MG63 (cell line): ENCODE results near the gene SMIM7. TPM values are rescaled to one million over a fixed set of nuclear protein-coding genes. Genes with fewer than 3 reads are reported as not detected.

ENCODE experiments used
- total RNA-seq: library from RNA; depleted of rRNA; stranded (reverse); fragments of >200 nt; shearing (Covaris generic); gene quantifications from 2 replicates; pipeline ENCODE4 v1.2.3, GENCODE V29; 2014; ENCODE audit warnings: low replicate concordance; rRNA removed

SMIM7 gene
- total RNA-seq, 1 experiment from 2014 or later, result 111 TPM

Other genes starting within 250 kb of the SMIM7 start
- 14.7 and 23.1 TPM in 2 replicates for gene EPS15L1, start 188.2 kb downstream of the SMIM7 start, total RNA-seq
- gene CALR3, start 164.0 kb downstream of the SMIM7 start, total RNA-seq, result not detected in 2 replicates
- 9.8 and 21.4 TPM in 2 replicates for gene C19orf44, start 163.8 kb downstream of the SMIM7 start, total RNA-seq
- 1.8 and 2.0 TPM in 2 replicates for gene CHERP, start 117.7 kb downstream of the SMIM7 start, total RNA-seq
- gene SLC35E1, start 87.7 kb downstream of the SMIM7 start, total RNA-seq, result 28.0 and 30.5 TPM in 2 replicates
- gene MED26, start 31.9 kb downstream of the SMIM7 start, total RNA-seq, result 10.5 and 10.9 TPM in 2 replicates
- gene TMEM38A, start 995 bp upstream of the SMIM7 start, total RNA-seq, result 0.59 and 1.8 TPM in 2 replicates
- gene NWD1, start 59.7 kb upstream of the SMIM7 start, total RNA-seq, result 0.16 TPM in 1 of 2 replicates, not detected in the other
- 24.3 and 44.1 TPM in 2 replicates for gene SIN3B, start 169.3 kb upstream of the SMIM7 start, total RNA-seq
- not detected in 2 replicates for gene F2RL3, start 228.9 kb upstream of the SMIM7 start, total RNA-seq